H1 (cell line): ENCODE data around the gene LPGAT1. TPM values are rescaled to one million over a fixed set of nuclear protein-coding genes. Genes with fewer than 3 reads are reported as not detected.

ENCODE experiments used
- CBX8 ChIP-seq: fragments of 300-800, 300-1000 bp; sonication (generic); IDR thresholded peaks from 2 replicates; pipeline ENCODE4 v1.7.1; 2016; ENCODE audit warnings: low read depth, low read length, borderline replicate concordance
- CHD2 ChIP-seq: IDR thresholded peaks from 2 replicates; pipeline ENCODE4 v1.6.1; 2012; ENCODE audit warnings: low read length, improper control_type of control experiment
- EZH2 ChIP-seq: fragments of 200-600 bp; sonication (generic); IDR thresholded peaks from 2 replicates; pipeline ENCODE4 v1.7.1; 2012; ENCODE audit warnings: low read depth, mild to moderate bottlenecking, moderate library complexity, low read length, inconsistent platforms; ENCODE audit not compliant: severe bottlenecking
- HDAC2 ChIP-seq, 2 experiments: fragments of 300-600 bp in 1 of 2; sonication (generic) in 1 of 2; IDR thresholded peaks; 2 replicates each; pipeline ENCODE4 v1.6.1; 2011 to 2012; ENCODE audit warnings: low read depth in 2 of 2, low read length in 2 of 2, mild to moderate bottlenecking in 2 of 2, moderate library complexity in 2 of 2, borderline replicate concordance in 1 of 2, inconsistent platforms in 1 of 2
- RFX5 ChIP-seq: IDR thresholded peaks from 2 replicates; pipeline ENCODE4 v1.6.1; 2011; ENCODE audit warnings: low read depth, low read length, improper control_type of control experiment, borderline replicate concordance
- SP4 ChIP-seq: IDR thresholded peaks from 2 replicates; pipeline ENCODE4 v1.6.1; 2012; ENCODE audit warnings: low read length, inconsistent platforms
- polyA plus RNA-seq, 7 experiments: library from polyadenylated mRNA; depleted of rRNA in 3 of 7; stranded (reverse) in 5 of 7; unstranded in 2 of 7; fragments of >200 nt in 5 of 7; fragments of 200-250 nt in 2 of 7; gene quantifications; 1 replicate in 5 of 7; 2 replicates in 1 of 7; 4 replicates in 1 of 7; pipeline versions ENCODE4 v1.2.1 to v1.2.3, GENCODE V29; 2011 to 2013; ENCODE audit warnings: missing spikeins in 2 of 7, mixed read lengths in 2 of 7
- total RNA-seq: library from RNA; stranded (reverse); fragmentation: NEBNext Ultra II Directional; extraction: Animal tissue kit (Norgen Biotek cat#: 25700); gene quantifications from 2 replicates; pipeline ENCODE4 v1.2.1, GENCODE V29; 2021

Gene LPGAT1
- total and polyA plus RNA-seq, 2 of the 8 experiments (the other 6 are each of a cell fraction or from before 2014, with no cell fraction given), result 2.3 to 13.5 TPM

GRCh38 chr1:211730347-211730746, 100.2 kb downstream of the LPGAT1 start (continued):
- TF ChIP-seq EZH2 (no peak), SP4 (no peak), CHD2 (no peak), HDAC2 (IDR thresholded peaks at IDR 0.05; ENCODE audit: borderline replicate concordance in 1 of 2, low read depth in 2 of 2, low read length in 2 of 2) (no peak), RFX5 (no peak), CBX8 (no peak)
